OCI-LY3 (cell line): ENCODE results near the gene CRIM1.

Source experiments
- H2AFZ ChIP-seq: fragments of 200-600, 300-600 bp; shearing (Covaris generic); 2 replicates; pipeline ENCODE4 v1.6.0; 2014; ENCODE audit warnings: antibody characterized with exemption, low read depth, low read length
- H3K27ac ChIP-seq: fragments of 200-600, 300-600 bp; sonication (generic); 2 replicates; pipeline ENCODE4 v1.5.1; 2014; ENCODE audit warnings: mild to moderate bottlenecking, low read length, moderate library complexity, mixed read lengths
- H3K27me3 ChIP-seq: fragments of 200-600, 300-600 bp; sonication (generic); 2 replicates; pipeline ENCODE4 v1.6.1; 2014; ENCODE audit warnings: low read depth, low read length, mixed read lengths
- H3K36me3 ChIP-seq: fragments of 200-600, 300-600 bp; sonication (generic); replicated peaks from 2 replicates; pipeline ENCODE3; 2014; ENCODE audit warnings: low read depth, low read length, mixed read lengths
- H3K4me1 ChIP-seq: fragments of 300-600, 200-600 bp; sonication (generic); 2 replicates; pipeline ENCODE4 v1.6.1; 2014; ENCODE audit warnings: low read length, mixed read lengths
- H3K4me2 ChIP-seq: fragments of 200-600, 300-600 bp; sonication (generic); 2 replicates; pipeline ENCODE4 v1.6.1; 2014; ENCODE audit warnings: low read length, mixed read lengths
- H3K4me3 ChIP-seq: fragments of 300-600, 200-600 bp; sonication (generic); 2 replicates; pipeline ENCODE4 v1.5.1; 2014; ENCODE audit warnings: antibody characterized with exemption, mild to moderate bottlenecking, low read length, moderate library complexity
- H3K79me2 ChIP-seq: fragments of 300-600, 200-600 bp; shearing (Covaris generic); 2 replicates; pipeline ENCODE4 v1.6.1; 2014; ENCODE audit warnings: mild to moderate bottlenecking, low read length, mixed read lengths
- H3K9ac ChIP-seq: fragments of 300-600, 200-600 bp; shearing (Covaris generic); 2 replicates; pipeline ENCODE4 v1.6.0; 2014; ENCODE audit warnings: mild to moderate bottlenecking, low read length, moderate library complexity
- H3K9me3 ChIP-seq: fragments of 200-600, 300-600 bp; shearing (Covaris generic); 2 replicates; pipeline ENCODE4 v1.6.1; 2014; ENCODE audit warnings: low read length, mixed read lengths; ENCODE audit not compliant: insufficient read depth
- H4K20me1 ChIP-seq: fragments of 200-600, 300-600 bp; sonication (generic); 2 replicates; pipeline ENCODE4 v1.6.1; 2016; ENCODE audit warnings: low read length, mixed read lengths; ENCODE audit not compliant: insufficient read depth
- CTCF ChIP-seq: fragments of 200-600, 300-600 bp; sonication (generic); IDR thresholded peaks from 2 replicates; pipeline ENCODE4 v1.5.1; 2014; ENCODE audit warnings: antibody characterized with exemption, low read length, low read depth
- EZH2phosphoT487 ChIP-seq: fragments of 200-600 bp; shearing (Covaris generic); IDR thresholded peaks from 2 replicates; pipeline ENCODE4 v1.6.1; 2018; ENCODE audit warnings: antibody characterized with exemption, mixed run types, low read depth

The CRIM1 gene

GRCh38 chr2:36420569-36421181 is 65.1 kb downstream of the CRIM1 start:
- no peak overlapping the region for H3K27ac ChIP-seq
- no peak overlapping the region for H3K4me3 ChIP-seq
- no peak for TF ChIP-seq EZH2phosphoT487
- no peak for TF ChIP-seq CTCF
- no peaks in the 10 kb centered on the region for H4K20me1 ChIP-seq
- no peak overlapping the region for H3K9ac ChIP-seq
- H3K27me3 ChIP-seq: peaks cover 3% of the 10 kb centered on the region; the same call in 1 of the 2 replicates
- H3K36me3 ChIP-seq: no peaks in the 10 kb centered on the region
- no peaks in the 10 kb centered on the region for H3K9me3 ChIP-seq
- H3K4me2 ChIP-seq: no peak overlapping the region
- no peak overlapping the region for H2AFZ ChIP-seq
- peaks cover 6% of the 10 kb centered on the region; the same call in 1 of the 2 replicates for H3K4me1 ChIP-seq
- H3K79me2 ChIP-seq: no peaks in the 10 kb centered on the region

GRCh38 chr2:36421379-36421778 is 65.8 kb downstream of the CRIM1 start:
- TF ChIP-seq CTCF: no peak
- TF ChIP-seq EZH2phosphoT487: no peak
- Histone ChIP-seq H2AFZ (no peak overlapping the region), H4K20me1 (no peaks in the 10 kb centered on the region), H3K9ac (no peak overlapping the region), H3K36me3 (no peaks in the 10 kb centered on the region), H3K4me1 (peaks cover 6% of the 10 kb centered on the region; the same call in 1 of the 2 replicates), H3K4me2 (no peak overlapping the region), H3K27me3 (peaks cover 3% of the 10 kb centered on the region; the same call in 1 of the 2 replicates), H3K79me2 (no peaks in the 10 kb centered on the region), H3K9me3 (no peaks in the 10 kb centered on the region), H3K4me3 (no peak overlapping the region), H3K27ac (no peak overlapping the region)

- Histone ChIP-seq H3K4me1 (peaks cover 6% of the 10 kb centered on the region; the same call in 1 of the 2 replicates), H4K20me1 (no peaks in the 10 kb centered on the region), H2AFZ (no peak overlapping the region), H3K79me2 (no peaks in the 10 kb centered on the region), H3K27ac (no peak overlapping the region), H3K9me3 (no peaks in the 10 kb centered on the region), H3K4me3 (no peak overlapping the region), H3K36me3 (no peaks in the 10 kb centered on the region), H3K9ac (no peak overlapping the region), H3K27me3 (peaks cover 3% of the 10 kb centered on the region; the same call in 1 of the 2 replicates), H3K4me2 (no peak overlapping the region)
- TF ChIP-seq EZH2phosphoT487 (no peak), CTCF (no peak)
These were observed 67.6 kb downstream of the CRIM1 start for GRCh38 chr2:36423172-36423571.

- TF ChIP-seq EZH2phosphoT487: no peak
- TF ChIP-seq CTCF: no peak
- Histone ChIP-seq H3K4me2 (no peak overlapping the region), H3K9ac (no peak overlapping the region), H3K36me3 (no peaks in the 10 kb centered on the region), H3K27me3 (peaks cover 3% of the 10 kb centered on the region; the same call in 1 of the 2 replicates), H3K4me3 (no peak overlapping the region), H2AFZ (no peak overlapping the region), H4K20me1 (no peaks in the 10 kb centered on the region), H3K79me2 (no peaks in the 10 kb centered on the region), H3K4me1 (peaks cover 6% of the 10 kb centered on the region; the same call in 1 of the 2 replicates), H3K9me3 (no peaks in the 10 kb centered on the region), H3K27ac (no peak overlapping the region)
These were observed 68.1 kb downstream of the CRIM1 start for GRCh38 chr2:36423619-36424120.
